CD8-positive, alpha-beta memory T cell (primary cell): ENCODE measurements around the gene ABLIM1. TPM values are rescaled to one million over a fixed set of nuclear protein-coding genes. Genes with fewer than 3 reads are reported as not detected.

Experiments
- CTCF ChIA-PET: fragments of 350-600 bp; sonication (Branson Sonifier 250); formaldehyde crosslinking; loops from one replicate; lab custom pipeline; 2021; ENCODE audit warnings: antibody characterized with exemption; lab: Charles Lee
- POLR2A ChIA-PET: fragments of 350-600 bp; sonication (Branson Sonifier 250); formaldehyde crosslinking; loops from one replicate; lab custom pipeline; 2021; ENCODE audit warnings: antibody characterized with exemption; lab: Charles Lee
- DNase-seq, 5 donors: peaks; one replicate each; pipeline versions ENCODE4 v3.0.0 to v3.0.0-alpha.2; 2020 to 2022; ENCODE audit warnings: mixed read lengths in 1 of 5
- H3K27ac ChIP-seq: one replicate; pipeline ENCODE4 v1.7.0; 2013; ENCODE audit warnings: low read depth, mild to moderate bottlenecking, low read length, moderate library complexity
- H3K27me3 ChIP-seq: 2 replicates; pipeline ENCODE4 v1.7.0; 2013; ENCODE audit warnings: low read length, mild to moderate bottlenecking; ENCODE audit not compliant: insufficient read depth, poor library complexity, severe bottlenecking
- H3K36me3 ChIP-seq: 2 replicates; pipeline ENCODE4 v1.7.0; 2013; ENCODE audit warnings: mild to moderate bottlenecking, low read length, moderate library complexity; ENCODE audit not compliant: insufficient read depth
- H3K4me1 ChIP-seq: 2 replicates; pipeline ENCODE4 v1.7.0; 2013; ENCODE audit warnings: mild to moderate bottlenecking, low read length, moderate library complexity; ENCODE audit not compliant: insufficient read depth
- H3K4me3 ChIP-seq: 2 replicates; pipeline ENCODE4 v1.7.0; 2013; ENCODE audit warnings: mild to moderate bottlenecking, low read length
- H3K9me3 ChIP-seq: 2 replicates; pipeline ENCODE4 v1.7.0; 2013; ENCODE audit warnings: mild to moderate bottlenecking, low read length
- H3K27ac Mint-ChIP-seq, 8 donors: one replicate each; pipeline ENCODE4 v1.8.0; 2020 to 2021; ENCODE audit warnings: mixed read lengths in 8 of 8, mild to moderate bottlenecking in 6 of 8, inconsistent platforms in 3 of 8, moderate library complexity in 3 of 8
- H3K27me3 Mint-ChIP-seq, 2 donors: one replicate each; pipeline ENCODE4 v1.8.0; 2020 to 2021; ENCODE audit warnings: mixed read lengths in 2 of 2, mild to moderate bottlenecking in 1 of 2, moderate library complexity in 1 of 2
- H3K36me3 Mint-ChIP-seq, 3 donors: one replicate each; pipeline ENCODE4 v1.8.0; 2020 to 2021; ENCODE audit warnings: mixed read lengths in 3 of 3, inconsistent platforms in 1 of 3, mild to moderate bottlenecking in 1 of 3
- H3K4me1 Mint-ChIP-seq, 3 donors: one replicate each; pipeline ENCODE4 v1.8.0; 2020 to 2021; ENCODE audit warnings: mixed read lengths in 3 of 3, inconsistent platforms in 1 of 3, mild to moderate bottlenecking in 1 of 3
- H3K4me3 Mint-ChIP-seq, 7 donors: one replicate each; pipeline ENCODE4 v1.8.0; 2020 to 2021; ENCODE audit warnings: mixed read lengths in 7 of 7, mild to moderate bottlenecking in 6 of 7, moderate library complexity in 4 of 7, inconsistent platforms in 2 of 7
- H3K9me3 Mint-ChIP-seq, 5 donors: one replicate each; pipeline ENCODE4 v1.8.0; 2020 to 2022; ENCODE audit warnings: mixed read lengths in 5 of 5, mild to moderate bottlenecking in 3 of 5, moderate library complexity in 2 of 5, inconsistent platforms in 1 of 5
- polyA plus RNA-seq: library from polyadenylated mRNA; unstranded; fragments of 300-500 nt; fragmentation: Illumina TruSeq; gene quantifications from one replicate; pipeline ENCODE4 v1.2.3, GENCODE V29; 2021
- total RNA-seq, 2 experiments: library from RNA; stranded (reverse); gene quantifications; one replicate each; pipeline ENCODE4 v1.2.3, GENCODE V29; 2021

Gene ABLIM1
- total and polyA plus RNA-seq, 3 experiments from 2014 or later: 45.8 to 123 (median 48.3) TPM

DNA sequence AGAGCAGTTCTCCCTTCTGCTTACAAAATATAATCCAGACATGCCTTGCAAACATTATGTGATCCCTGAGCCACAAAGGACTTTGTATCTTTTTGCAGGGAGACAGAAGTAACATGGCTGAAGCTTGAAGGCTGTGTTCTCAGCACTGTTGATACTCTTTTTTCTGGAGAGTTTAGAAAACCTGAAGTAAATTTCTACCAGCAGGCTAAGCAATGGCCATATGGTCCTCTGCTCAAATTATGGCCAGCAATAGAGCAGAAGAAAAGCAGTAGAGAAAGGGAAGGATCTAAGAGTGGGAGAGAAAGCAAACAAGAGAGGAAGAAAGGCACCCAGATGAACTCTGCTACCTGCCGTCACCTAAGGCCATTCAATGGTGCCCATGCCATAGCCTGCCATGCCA lies 98.4 kb downstream of the ABLIM1 start:
- Mint-ChIP-seq H3K36me3 (peaks cover 1 to 14% (median 2%) of the 10 kb centered on the region in 3 donors), H3K4me1 (no peaks in the 10 kb centered on the region), H3K27me3 (peaks cover 0 to 5% of the 10 kb centered on the region in 2 donors), H3K4me3 (no peak overlapping the region), H3K27ac (no peak overlapping the region), H3K9me3 (peaks cover 7 to 16% (median 15%) of the 10 kb centered on the region in 5 donors)
- H3K9me3 ChIP-seq: no peaks in the 10 kb centered on the region
- POLR2A ChIA-PET: no interaction called here
- no peak overlapping the region for H3K27ac ChIP-seq
- no peaks in the 10 kb centered on the region for H3K27me3 ChIP-seq
- H3K4me1 ChIP-seq: no peaks in the 10 kb centered on the region
- no peaks in the 10 kb centered on the region for H3K36me3 ChIP-seq
- CTCF ChIA-PET: no interaction called here
- H3K4me3 ChIP-seq: no peak overlapping the region
- DNase-seq: no peak

DNA sequence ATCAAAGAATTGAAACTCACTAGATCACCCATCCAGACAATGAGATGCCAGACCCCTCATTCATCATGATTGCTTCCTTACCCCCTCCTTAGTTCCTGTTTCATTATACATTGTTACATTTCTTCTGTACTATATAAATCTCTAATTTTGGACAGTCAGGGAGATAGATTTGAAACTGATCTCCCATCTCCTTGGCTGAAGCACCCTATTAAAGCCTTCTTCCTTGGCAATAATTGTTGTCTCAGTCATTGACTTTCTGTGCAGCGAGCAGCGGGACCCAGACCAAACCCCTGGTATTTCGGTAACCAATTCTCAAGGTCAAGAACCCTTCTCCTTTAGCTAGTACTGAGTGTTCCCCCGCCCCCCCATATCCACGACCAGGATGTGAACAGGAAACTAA lies 100.2 kb downstream of the ABLIM1 start:
- ChIA-PET POLR2A (no interaction called here), CTCF (interaction anchor here (0.7 kb wide), 1 partner anchor 31 kb away, joined by 3 read pairs; no protein-coding TSS in a partner anchor)
- Histone ChIP-seq H3K4me1 (no peaks in the 10 kb centered on the region), H3K4me3 (no peak overlapping the region), H3K27ac (no peak overlapping the region), H3K27me3 (no peaks in the 10 kb centered on the region), H3K9me3 (no peaks in the 10 kb centered on the region), H3K36me3 (no peaks in the 10 kb centered on the region)
- no peak for DNase-seq
- Mint-ChIP-seq H3K9me3 (peaks cover 7 to 16% (median 15%) of the 10 kb centered on the region in 5 donors), H3K36me3 (peaks cover 1 to 14% (median 2%) of the 10 kb centered on the region in 3 donors), H3K27me3 (peaks cover 0 to 5% of the 10 kb centered on the region in 2 donors), H3K4me3 (no peak overlapping the region), H3K4me1 (no peaks in the 10 kb centered on the region), H3K27ac (no peak overlapping the region)

DNA sequence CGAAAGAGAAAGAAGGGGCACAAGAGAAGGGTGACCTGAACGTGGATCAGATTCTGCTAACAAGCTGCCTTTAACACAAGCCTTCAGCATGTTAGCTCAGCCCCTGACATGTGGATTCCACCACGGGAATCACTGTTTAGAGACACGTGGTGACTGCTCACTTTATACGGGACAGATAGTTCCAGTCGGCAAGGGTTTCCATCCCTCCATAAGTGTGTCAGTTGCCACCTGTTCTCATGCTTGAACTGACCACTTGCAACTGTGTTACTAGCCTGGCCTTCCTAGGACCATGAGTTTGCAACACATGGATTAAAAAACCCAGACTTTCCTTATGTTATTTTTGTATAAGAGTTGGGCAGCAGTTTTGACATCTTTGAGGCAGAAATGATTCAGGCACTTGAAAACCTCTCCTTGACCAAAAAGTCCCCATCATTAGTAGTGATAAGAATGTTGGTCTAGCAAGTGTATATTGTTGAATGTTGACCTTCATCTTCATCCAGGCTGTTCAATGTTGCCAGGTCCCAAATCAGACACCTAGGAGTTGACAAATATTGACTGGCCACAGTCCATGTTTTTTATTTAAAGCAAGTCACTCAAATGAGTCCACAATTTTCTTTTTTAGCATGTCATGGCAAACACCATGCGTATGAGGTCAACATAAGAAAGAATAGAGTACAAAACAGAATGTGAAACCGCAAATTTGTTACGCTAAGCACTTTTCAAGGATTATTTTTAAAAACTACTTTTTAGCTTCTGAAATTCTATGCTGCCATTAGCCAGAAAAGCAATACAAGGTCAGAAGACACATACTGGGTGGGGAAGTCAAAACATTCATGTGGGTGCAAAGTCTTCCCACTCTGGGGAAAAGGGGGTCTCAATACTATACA lies 101.6 kb downstream of the ABLIM1 start:
- Histone ChIP-seq H3K4me1 (no peaks in the 10 kb centered on the region), H3K27ac (no peak overlapping the region), H3K4me3 (no peak overlapping the region), H3K36me3 (no peaks in the 10 kb centered on the region), H3K27me3 (no peaks in the 10 kb centered on the region), H3K9me3 (no peaks in the 10 kb centered on the region)
- DNase-seq: no peak
- Mint-ChIP-seq H3K4me1 (no peaks in the 10 kb centered on the region), H3K4me3 (no peak overlapping the region), H3K9me3 (peaks cover 7 to 16% (median 15%) of the 10 kb centered on the region in 5 donors), H3K36me3 (peaks cover 1 to 14% (median 2%) of the 10 kb centered on the region in 3 donors), H3K27me3 (peaks cover 0 to 5% of the 10 kb centered on the region in 2 donors), H3K27ac (no peak overlapping the region)
- CTCF ChIA-PET: no interaction called here
- POLR2A ChIA-PET: no interaction called here

DNA sequence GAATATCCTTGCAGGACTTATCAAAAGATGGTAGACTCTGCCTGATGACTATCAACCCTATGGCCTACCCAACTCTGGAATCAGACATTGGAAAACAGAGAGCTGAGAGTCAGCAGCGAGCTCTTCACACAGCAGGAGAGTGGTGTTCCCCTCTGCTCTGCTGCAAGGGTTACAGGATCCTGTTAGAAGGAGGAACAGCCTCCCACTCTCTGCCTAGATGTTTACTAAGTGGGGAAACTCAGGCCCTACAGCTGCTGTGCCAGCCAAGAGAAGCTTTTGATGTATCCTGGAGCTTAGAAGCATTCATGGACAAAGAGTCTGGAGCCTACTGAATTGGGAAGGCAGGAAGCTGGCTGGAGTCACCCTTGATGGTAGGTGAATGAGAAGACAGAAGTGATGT lies 104.6 kb downstream of the ABLIM1 start:
- Histone ChIP-seq H3K27ac (no peak overlapping the region), H3K4me3 (no peak overlapping the region), H3K9me3 (no peaks in the 10 kb centered on the region), H3K4me1 (peaks cover 5% of the 10 kb centered on the region), H3K27me3 (no peaks in the 10 kb centered on the region), H3K36me3 (no peaks in the 10 kb centered on the region)
- CTCF ChIA-PET: interaction anchor here (1.1 to 15.3 kb wide), 7 partner anchors 9 to 268 kb away, joined by 3 to 106 read pairs (median 8); partner anchors contain the start of gene FHIP2A
- no peak overlapping the region for H3K27ac Mint-ChIP-seq
- H3K4me1 Mint-ChIP-seq: peaks cover 3 to 11% (median 11%) of the 10 kb centered on the region in 3 donors
- POLR2A ChIA-PET: no interaction called here
- H3K9me3 Mint-ChIP-seq: peaks cover 7 to 16% (median 13%) of the 10 kb centered on the region in 5 donors
- no peak overlapping the region for H3K4me3 Mint-ChIP-seq
- DNase-seq: no peak
- H3K36me3 Mint-ChIP-seq: peaks cover 1 to 14% (median 2%) of the 10 kb centered on the region in 3 donors
- peaks cover 0 to 3% of the 10 kb centered on the region in 2 donors for H3K27me3 Mint-ChIP-seq

DNA sequence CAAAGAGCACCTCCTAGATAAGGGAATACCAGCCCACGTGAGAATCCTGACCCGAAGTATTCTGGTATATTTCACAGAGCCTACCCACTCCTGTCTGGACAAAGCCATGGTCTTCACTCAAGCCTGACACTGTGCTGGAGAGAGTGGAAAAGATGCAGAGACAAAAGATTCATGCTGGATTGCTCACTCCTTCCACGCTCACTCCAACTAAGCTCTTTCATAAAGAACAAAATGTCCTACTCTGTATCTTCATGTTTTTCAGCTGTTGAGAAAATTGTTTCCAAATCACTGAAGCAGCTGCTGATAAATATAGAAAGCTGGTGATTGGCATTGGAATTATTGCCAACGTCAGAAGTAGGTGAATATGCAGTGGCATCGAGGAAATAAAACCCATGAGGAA lies 106.0 kb downstream of the ABLIM1 start:
- Histone ChIP-seq H3K27ac (no peak overlapping the region), H3K4me3 (no peak overlapping the region), H3K4me1 (peaks cover 15% of the 10 kb centered on the region), H3K36me3 (no peaks in the 10 kb centered on the region), H3K9me3 (no peaks in the 10 kb centered on the region), H3K27me3 (no peaks in the 10 kb centered on the region)
- Mint-ChIP-seq H3K27me3 (peaks cover 0 to 3% of the 10 kb centered on the region in 2 donors), H3K36me3 (peaks cover 0 to 4% (median 2%) of the 10 kb centered on the region in 3 donors), H3K9me3 (peaks cover 0 to 5% (median 1%) of the 10 kb centered on the region in 5 donors), H3K4me1 (peaks cover 12 to 25% (median 24%) of the 10 kb centered on the region in 3 donors), H3K4me3 (no peak overlapping the region), H3K27ac (peak overlapping the region in 1 of 8 donors; percentile 61)
- no peak for DNase-seq
- ChIA-PET POLR2A (no interaction called here), CTCF (interaction anchor here (1.1 to 15.3 kb wide), 5 partner anchors 26 to 328 kb away, joined by 3 to 106 read pairs (median 6); no protein-coding TSS in a partner anchor)

GRCh38 chr10:114551636-114551972 lies 106.5 kb downstream of the ABLIM1 start:
- Histone ChIP-seq H3K4me1 (peaks cover 19% of the 10 kb centered on the region), H3K9me3 (no peaks in the 10 kb centered on the region), H3K4me3 (no peak overlapping the region), H3K36me3 (no peaks in the 10 kb centered on the region), H3K27me3 (no peaks in the 10 kb centered on the region), H3K27ac (no peak overlapping the region)
- POLR2A ChIA-PET: no interaction called here
- Mint-ChIP-seq H3K4me3 (no peak overlapping the region), H3K27ac (no peak overlapping the region), H3K4me1 (peaks cover 14 to 29% (median 27%) of the 10 kb centered on the region in 3 donors), H3K9me3 (peaks cover 0 to 3% (median 0%) of the 10 kb centered on the region in 5 donors), H3K27me3 (peaks cover 0 to 3% of the 10 kb centered on the region in 2 donors), H3K36me3 (peaks cover 0 to 4% (median 2%) of the 10 kb centered on the region in 3 donors)
- CTCF ChIA-PET: interaction anchor here (1.1 to 15.3 kb wide), 5 partner anchors 26 to 328 kb away, joined by 3 to 106 read pairs (median 6); no protein-coding TSS in a partner anchor
- DNase-seq: no peak

DNA sequence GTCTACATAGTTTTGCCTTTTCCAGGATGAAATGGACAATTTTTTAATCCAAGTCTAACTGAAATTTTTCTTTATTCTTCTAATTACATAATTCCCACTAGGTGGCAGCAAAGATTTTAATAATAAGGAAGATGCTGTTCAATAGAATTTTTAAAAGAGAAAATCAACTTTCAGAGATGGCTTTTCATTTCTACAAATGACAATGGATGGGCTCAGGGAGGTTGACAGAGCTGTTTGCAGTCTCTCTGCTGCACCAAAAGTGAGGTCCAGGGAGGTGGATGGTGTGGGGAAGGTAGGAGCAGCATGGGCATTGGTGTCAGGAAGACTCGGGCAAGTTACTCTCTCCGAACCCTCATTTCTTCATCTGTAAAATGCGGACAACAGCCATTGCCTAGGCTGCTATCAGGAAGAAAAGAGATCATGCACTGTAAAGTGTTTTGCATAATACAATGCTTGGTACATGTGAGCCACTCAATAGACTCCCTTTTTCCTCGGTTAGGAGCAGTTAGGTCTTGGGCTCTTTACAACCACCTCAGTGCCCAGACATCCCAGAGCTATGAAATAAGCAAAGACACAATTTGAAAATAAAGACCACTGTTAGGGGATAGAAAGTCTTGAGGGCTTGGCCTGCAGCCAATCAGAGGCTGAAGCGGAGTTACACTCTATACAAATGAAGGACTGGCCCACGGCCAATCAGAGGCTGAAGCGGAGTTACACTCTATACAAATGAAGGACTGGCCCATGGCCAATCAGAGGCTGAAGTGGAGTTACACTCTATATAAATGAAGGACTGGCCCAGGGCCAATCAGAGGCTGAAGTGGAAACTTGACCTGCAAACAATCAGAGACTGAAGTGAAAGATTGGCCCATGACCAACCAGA lies 107.1 kb downstream of the ABLIM1 start:
- Mint-ChIP-seq H3K4me3 (no peak overlapping the region), H3K27ac (peak overlapping the region in 5 of 8 donors; percentile 7 to 64 (median 42))
- CTCF ChIA-PET: interaction anchor here (1.2 to 15.3 kb wide), 6 partner anchors 10 to 271 kb away, joined by 3 to 106 read pairs (median 6); partner anchors contain the start of gene FHIP2A

More for the DNA sequence above, 107.1 kb downstream of the ABLIM1 start:
- Histone ChIP-seq H3K27ac (no peak overlapping the region), H3K36me3 (no peaks in the 10 kb centered on the region), H3K4me1 (peaks cover 25% of the 10 kb centered on the region), H3K9me3 (no peaks in the 10 kb centered on the region), H3K27me3 (no peaks in the 10 kb centered on the region), H3K4me3 (no peak overlapping the region)
- Mint-ChIP-seq H3K27me3 (peaks cover 0 to 3% of the 10 kb centered on the region in 2 donors), H3K9me3 (no peaks in the 10 kb centered on the region), H3K4me1 (peaks cover 14 to 33% (median 31%) of the 10 kb centered on the region in 3 donors), H3K36me3 (peaks cover 0 to 2% (median 0%) of the 10 kb centered on the region in 3 donors)
- DNase-seq: peak in 1 of 5 donors; percentile 39
- POLR2A ChIA-PET: no interaction called here
